Activated T-cell treated with anti-CD3 and anti-CD28 coated beads, Interleukin-2, amount 50 U/mL, for 72 hours (primary cell): ENCODE measurements around the gene IL11. TPM values are rescaled to one million over a fixed set of nuclear protein-coding genes. Genes with fewer than 3 reads are reported as not detected.
A peak's percentile ranks its signal among the peaks of the same experiment; 100 is the strongest.

Experiments used
- ATAC-seq, 2 donors: fragments of 150-1000 bp; cut with Tn5 transposase; replicated peaks in 1 of 2; 2 replicates each; pipeline ENCODE4 v1.10.0; 2021; ENCODE audit warnings: moderate library complexity in 2 of 2, mild to moderate bottlenecking in 1 of 2
- DNase-seq, 2 donors: peaks; one replicate each; pipeline ENCODE4 v3.0.0; 2021 to 2022; ENCODE audit warnings: mixed read lengths in 1 of 2
- H3K27ac Mint-ChIP-seq: one replicate; pipeline ENCODE4 v1.8.0; 2022; ENCODE audit warnings: mild to moderate bottlenecking, moderate library complexity, mixed read lengths
- H3K27me3 Mint-ChIP-seq: one replicate; pipeline ENCODE4 v1.8.0; 2022; ENCODE audit warnings: low read depth, mixed read lengths
- H3K36me3 Mint-ChIP-seq, 2 donors: one replicate each; pipeline ENCODE4 v1.8.0; 2022; ENCODE audit warnings: mixed read lengths in 2 of 2, mild to moderate bottlenecking in 1 of 2; ENCODE audit not compliant: insufficient read depth in 2 of 2
- H3K4me1 Mint-ChIP-seq: one replicate; pipeline ENCODE4 v1.8.0; 2022; ENCODE audit warnings: low read depth, mixed read lengths
- H3K4me3 Mint-ChIP-seq, 2 donors: one replicate each; pipeline ENCODE4 v1.8.0; 2022; ENCODE audit warnings: mild to moderate bottlenecking in 2 of 2, mixed read lengths in 2 of 2, moderate library complexity in 2 of 2
- H3K9me3 Mint-ChIP-seq, 2 donors: one replicate each; pipeline ENCODE4 v1.8.0; 2022; ENCODE audit warnings: mixed read lengths in 2 of 2
- total RNA-seq, 2 donors: library from RNA; stranded (reverse); gene quantifications; one replicate each; pipeline ENCODE4 v1.2.3, GENCODE V29; 2022

IL11 gene
- total RNA-seq, 2 donors from 2014 or later = 4.0 to 5.4 TPM

GRCh38 chr19:55347442-55348009 lies 22.7 kb downstream of the IL11 start:
- peaks cover 17% of the 10 kb centered on the region for H3K27me3 Mint-ChIP-seq
- H3K4me1 Mint-ChIP-seq = peaks cover 2% of the 10 kb centered on the region
- no peak overlapping the region for H3K4me3 Mint-ChIP-seq
- H3K27ac Mint-ChIP-seq = no peak overlapping the region
- ATAC-seq (no peak), DNase-seq (no peak)
- no peaks in the 10 kb centered on the region for H3K9me3 Mint-ChIP-seq
- peaks cover 0 to 3% of the 10 kb centered on the region in 2 donors for H3K36me3 Mint-ChIP-seq

- Mint-ChIP-seq H3K4me1 (no peaks in the 10 kb centered on the region), H3K27ac (no peak overlapping the region), H3K4me3 (no peak overlapping the region), H3K27me3 (peaks cover 11% of the 10 kb centered on the region), H3K36me3 (peaks cover 0 to 3% of the 10 kb centered on the region in 2 donors), H3K9me3 (no peaks in the 10 kb centered on the region)
- peak in 1 of 2 donors; percentile 27 for ATAC-seq
- DNase-seq = no peak
These were observed 23.4 kb downstream of the IL11 start for GRCh38 chr19:55346725-55347441.

- no peak overlapping the region for H3K27ac Mint-ChIP-seq
- no peaks in the 10 kb centered on the region for H3K9me3 Mint-ChIP-seq
- no peak for DNase-seq
- ATAC-seq = no peak
- peaks cover 3 to 4% of the 10 kb centered on the region in 2 donors for H3K36me3 Mint-ChIP-seq
- H3K27me3 Mint-ChIP-seq = peaks cover 3% of the 10 kb centered on the region
- H3K4me3 Mint-ChIP-seq = no peak overlapping the region
- H3K4me1 Mint-ChIP-seq = peaks cover 6% of the 10 kb centered on the region
These were observed 24.2 kb downstream of the IL11 start for GRCh38 chr19:55345818-55346724.

- no peak overlapping the region for H3K4me3 Mint-ChIP-seq
- no peaks in the 10 kb centered on the region for H3K9me3 Mint-ChIP-seq
- no peak overlapping the region for H3K27ac Mint-ChIP-seq
- no peaks in the 10 kb centered on the region for H3K27me3 Mint-ChIP-seq
- DNase-seq (no peak), ATAC-seq (no peak)
- H3K36me3 Mint-ChIP-seq = peaks cover 3 to 8% of the 10 kb centered on the region in 2 donors
- peaks cover 6% of the 10 kb centered on the region for H3K4me1 Mint-ChIP-seq
These were observed 25.0 kb downstream of the IL11 start for GRCh38 chr19:55345101-55345817.

GRCh38 chr19:55344444-55344843 lies 25.8 kb downstream of the IL11 start:
- no peak overlapping the region for H3K4me3 Mint-ChIP-seq
- H3K27ac Mint-ChIP-seq = no peak overlapping the region
- ATAC-seq = no peak
- no peak for DNase-seq
- no peaks in the 10 kb centered on the region for H3K27me3 Mint-ChIP-seq
- peaks cover 6% of the 10 kb centered on the region for H3K4me1 Mint-ChIP-seq
- H3K9me3 Mint-ChIP-seq = no peaks in the 10 kb centered on the region
- peaks cover 5 to 8% of the 10 kb centered on the region in 2 donors for H3K36me3 Mint-ChIP-seq

- H3K4me3 Mint-ChIP-seq = peak overlapping the region; percentile 62 to 78
- DNase-seq (no peak), ATAC-seq (no peak)
- no peaks in the 10 kb centered on the region for H3K9me3 Mint-ChIP-seq
- peaks cover 13% of the 10 kb centered on the region for H3K4me1 Mint-ChIP-seq
- no peak overlapping the region for H3K27ac Mint-ChIP-seq
- H3K36me3 Mint-ChIP-seq = peaks cover 5 to 8% of the 10 kb centered on the region in 2 donors
- peaks cover 3% of the 10 kb centered on the region for H3K27me3 Mint-ChIP-seq
These were observed 28.4 kb downstream of the IL11 start for GRCh38 chr19:55341595-55342531.

- H3K27ac Mint-ChIP-seq = peak overlapping the region; percentile 68
- DNase-seq (peak; percentile 63 to 69), ATAC-seq (no peak)
- peak overlapping the region; percentile 84 to 88 for H3K4me3 Mint-ChIP-seq
- H3K9me3 Mint-ChIP-seq = no peaks in the 10 kb centered on the region
- H3K4me1 Mint-ChIP-seq = peaks cover 13% of the 10 kb centered on the region
- peaks cover 8% of the 10 kb centered on the region for H3K27me3 Mint-ChIP-seq
- peaks cover 5 to 8% of the 10 kb centered on the region in 2 donors for H3K36me3 Mint-ChIP-seq
These were observed 29.1 kb downstream of the IL11 start for GRCh38 chr19:55341171-55341588.

GRCh38 chr19:55340784-55341147 lies 29.5 kb downstream of the IL11 start:
- Mint-ChIP-seq H3K27me3 (peaks cover 8% of the 10 kb centered on the region), H3K4me1 (peaks cover 13% of the 10 kb centered on the region), H3K4me3 (peak overlapping the region; percentile 84 to 88), H3K36me3 (peaks cover 5 to 8% of the 10 kb centered on the region in 2 donors), H3K9me3 (no peaks in the 10 kb centered on the region), H3K27ac (peak overlapping the region; percentile 68)
- DNase-seq (peak; percentile 35 to 41), ATAC-seq (no peak)

- H3K27ac Mint-ChIP-seq = peak overlapping the region; percentile 66
- H3K4me3 Mint-ChIP-seq = peak overlapping the region; percentile 84 to 88
- peak in 1 of 2 donors; percentile 7 for DNase-seq
- peaks cover 13% of the 10 kb centered on the region for H3K4me1 Mint-ChIP-seq
- H3K36me3 Mint-ChIP-seq = peaks cover 5 to 8% of the 10 kb centered on the region in 2 donors
- no peak for ATAC-seq
- peaks cover 8% of the 10 kb centered on the region for H3K27me3 Mint-ChIP-seq
- H3K9me3 Mint-ChIP-seq = no peaks in the 10 kb centered on the region
These were observed 30.1 kb downstream of the IL11 start for GRCh38 chr19:55339889-55340783.

GRCh38 chr19:55339105-55339888 lies 31.0 kb downstream of the IL11 start, which contains the start of gene KMT5C:
Gene KMT5C, plus strand, starts transcription at chr19:55339876. Its CDS starts 2,061 bp downstream, at chr19:55341937.
- ATAC-seq = peak; percentile 83 to 86
- peaks cover 13% of the 10 kb centered on the region for H3K4me1 Mint-ChIP-seq
- no peaks in the 10 kb centered on the region for H3K9me3 Mint-ChIP-seq
- peaks cover 8% of the 10 kb centered on the region for H3K27me3 Mint-ChIP-seq
- H3K36me3 Mint-ChIP-seq = peaks cover 5 to 8% of the 10 kb centered on the region in 2 donors
- peak; percentile 100 for DNase-seq
- peak within 1 kb of the TSS; percentile 84 to 88 for H3K4me3 Mint-ChIP-seq
- H3K27ac Mint-ChIP-seq = peak within 1 kb of the TSS; percentile 76
